Measurements from ENCODE around the gene PRUNE2. TPM values are rescaled to one million over a fixed set of nuclear protein-coding genes. Genes with fewer than 3 reads are reported as not detected.

Gene PRUNE2
- polyA plus RNA-seq, 1 donor (not counting 4 experiments of a cell fraction or from before 2014, with no cell fraction given) = 0.41 TPM

- Histone ChIP-seq H2AFZ (ENCODE audit: control insufficient read depth, low read length) (no peak overlapping the region), H3K4me3 (ENCODE audit: control insufficient read depth in 2 of 3, extremely low read depth in 1 of 3, insufficient read depth in 2 of 3, low read depth in 1 of 3, low read length in 3 of 3) (no peak overlapping the region), H3K4me1 (ENCODE audit: control insufficient read depth, extremely low read depth, insufficient read depth, low read length) (no peaks in the 10 kb centered on the region), H3K9me3 (ENCODE audit: control insufficient read depth, low read depth, low read length) (no peaks in the 10 kb centered on the region), H3K36me3 (ENCODE audit: control insufficient read depth in 2 of 2, extremely low read depth in 1 of 2, insufficient read depth in 2 of 2, low read length in 2 of 2) (no peaks in the 10 kb centered on the region), H3K27ac (ENCODE audit: control insufficient read depth, insufficient read depth, low read length) (no peak overlapping the region), H3K4me2 (ENCODE audit: control insufficient read depth, extremely low read depth, insufficient read depth, low read depth, low read length) (no peak overlapping the region), H3K9ac (ENCODE audit: control insufficient read depth, extremely low read depth, insufficient read depth, low read length) (no peak overlapping the region), H3K9me1 (ENCODE audit: control insufficient read depth, extremely low read depth, insufficient read depth, low read length) (no peaks in the 10 kb centered on the region), H4K20me1 (ENCODE audit: control insufficient read depth, extremely low read depth, insufficient read depth, low read length) (no peaks in the 10 kb centered on the region), H3K27me3 (ENCODE audit: control insufficient read depth, extremely low read depth, insufficient read depth, low read length) (no peaks in the 10 kb centered on the region), H3K79me2 (ENCODE audit: control insufficient read depth, insufficient read depth, low read length) (no peaks in the 10 kb centered on the region)
- dilution Hi-C loops (cut with MboI; ENCODE audit: extremely low pct_ligation_motif_present, low sequenced_read_pairs) = no loop called here
- TF ChIP-seq EZH2 (IDR thresholded peaks at IDR 0.05; ENCODE audit: low read length) (no peak), CTCF (optimal IDR thresholded peaks at IDR 0.05 in 1 of 3, IDR thresholded peaks at IDR 0.05 in 1 of 3, conservative IDR thresholded peaks at IDR 0.05 in 1 of 3; ENCODE audit: extremely low read depth in 1 of 3, insufficient read depth in 2 of 3, low read length in 3 of 3) (no peak)
- FAIRE-seq = no peak
- DNase-seq (ENCODE audit: low read depth, low spot score) = no peak
These were observed 189.7 kb downstream of the PRUNE2 start for GRCh38 chr9:76716085-76716672.

GRCh38 chr9:76713381-76713780 is 192.5 kb downstream of the PRUNE2 start:
- no peak for DNase-seq (ENCODE audit: low read depth, low spot score)

More at GRCh38 chr9:76713381-76713780, 192.5 kb downstream of the PRUNE2 start:
- no peak for TF ChIP-seq EZH2 (IDR thresholded peaks at IDR 0.05; ENCODE audit: low read length)
- no peak for TF ChIP-seq CTCF (optimal IDR thresholded peaks at IDR 0.05 in 1 of 3, IDR thresholded peaks at IDR 0.05 in 1 of 3, conservative IDR thresholded peaks at IDR 0.05 in 1 of 3; ENCODE audit: extremely low read depth in 1 of 3, insufficient read depth in 2 of 3, low read length in 3 of 3)
- FAIRE-seq = no peak
- Histone ChIP-seq H3K9ac (ENCODE audit: control insufficient read depth, extremely low read depth, insufficient read depth, low read length) (no peak overlapping the region), H3K79me2 (ENCODE audit: control insufficient read depth, insufficient read depth, low read length) (no peaks in the 10 kb centered on the region), H4K20me1 (ENCODE audit: control insufficient read depth, extremely low read depth, insufficient read depth, low read length) (no peaks in the 10 kb centered on the region), H3K4me3 (ENCODE audit: control insufficient read depth in 2 of 3, extremely low read depth in 1 of 3, insufficient read depth in 2 of 3, low read depth in 1 of 3, low read length in 3 of 3) (no peak overlapping the region), H3K4me1 (ENCODE audit: control insufficient read depth, extremely low read depth, insufficient read depth, low read length) (no peaks in the 10 kb centered on the region), H3K9me1 (ENCODE audit: control insufficient read depth, extremely low read depth, insufficient read depth, low read length) (no peaks in the 10 kb centered on the region), H2AFZ (ENCODE audit: control insufficient read depth, low read length) (no peak overlapping the region), H3K9me3 (ENCODE audit: control insufficient read depth, low read depth, low read length) (no peaks in the 10 kb centered on the region), H3K4me2 (ENCODE audit: control insufficient read depth, extremely low read depth, insufficient read depth, low read depth, low read length) (no peak overlapping the region), H3K36me3 (ENCODE audit: control insufficient read depth in 2 of 2, extremely low read depth in 1 of 2, insufficient read depth in 2 of 2, low read length in 2 of 2) (no peaks in the 10 kb centered on the region), H3K27me3 (ENCODE audit: control insufficient read depth, extremely low read depth, insufficient read depth, low read length) (no peaks in the 10 kb centered on the region), H3K27ac (ENCODE audit: control insufficient read depth, insufficient read depth, low read length) (no peak overlapping the region)
- dilution Hi-C loops (cut with MboI; ENCODE audit: extremely low pct_ligation_motif_present, low sequenced_read_pairs) = no loop called here

Data from keratinocyte (primary cell).